Ovary (tissue), 3 donors: ENCODE data around the gene PADI2.

Source experiments
- POLR2A ChIP-seq: fragments of 450-650 bp; IDR thresholded peaks from one replicate; pipeline ENCODE4 v1.6.1; 2017; ENCODE audit warnings: antibody characterized with exemption, mild to moderate bottlenecking, moderate library complexity
- TF ChIP-seq, protein P1 (sequence below), 3 donors: fragments of 450-650 bp in 2 of 3; fragments of 200-600 bp in 1 of 3; IDR thresholded peaks; one replicate each; pipeline versions ENCODE4 v1.5.1 to v1.8.0; 2016 to 2022; ENCODE audit warnings: antibody characterized with exemption in 3 of 3, mild to moderate bottlenecking in 1 of 3
- donor health status: DM: no; HTN: no; CAD: no.

DNA sequence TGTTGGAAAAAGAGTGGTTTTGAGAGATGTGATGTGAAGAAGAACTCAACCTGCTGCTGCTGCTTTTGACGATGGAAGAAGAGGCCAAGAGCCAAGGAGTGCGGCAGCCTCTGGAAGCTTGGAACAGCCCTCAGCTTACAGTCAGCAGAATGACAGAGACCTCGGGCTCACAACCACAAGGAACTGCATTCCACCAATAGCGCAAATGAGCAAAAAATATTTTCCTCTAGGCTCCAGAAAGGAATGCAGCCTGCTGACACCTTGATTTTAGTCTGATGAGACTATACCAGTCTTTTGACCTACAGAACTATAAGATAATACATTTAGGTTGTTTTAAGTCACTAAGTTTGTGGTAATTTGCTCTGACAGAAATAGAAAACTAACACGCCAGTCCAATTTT lies 75.6 kb downstream of the PADI2 start:
- TF ChIP-seq, protein P1, sequence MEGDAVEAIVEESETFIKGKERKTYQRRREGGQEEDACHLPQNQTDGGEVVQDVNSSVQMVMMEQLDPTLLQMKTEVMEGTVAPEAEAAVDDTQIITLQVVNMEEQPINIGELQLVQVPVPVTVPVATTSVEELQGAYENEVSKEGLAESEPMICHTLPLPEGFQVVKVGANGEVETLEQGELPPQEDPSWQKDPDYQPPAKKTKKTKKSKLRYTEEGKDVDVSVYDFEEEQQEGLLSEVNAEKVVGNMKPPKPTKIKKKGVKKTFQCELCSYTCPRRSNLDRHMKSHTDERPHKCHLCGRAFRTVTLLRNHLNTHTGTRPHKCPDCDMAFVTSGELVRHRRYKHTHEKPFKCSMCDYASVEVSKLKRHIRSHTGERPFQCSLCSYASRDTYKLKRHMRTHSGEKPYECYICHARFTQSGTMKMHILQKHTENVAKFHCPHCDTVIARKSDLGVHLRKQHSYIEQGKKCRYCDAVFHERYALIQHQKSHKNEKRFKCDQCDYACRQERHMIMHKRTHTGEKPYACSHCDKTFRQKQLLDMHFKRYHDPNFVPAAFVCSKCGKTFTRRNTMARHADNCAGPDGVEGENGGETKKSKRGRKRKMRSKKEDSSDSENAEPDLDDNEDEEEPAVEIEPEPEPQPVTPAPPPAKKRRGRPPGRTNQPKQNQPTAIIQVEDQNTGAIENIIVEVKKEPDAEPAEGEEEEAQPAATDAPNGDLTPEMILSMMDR (IDR thresholded peaks at IDR 0.05), result no peak
- TF ChIP-seq POLR2A, result no peak
